Fibroblast of skin of right quadriceps (primary cell): ENCODE data around the gene MYOCD.
A peak's percentile ranks its signal among the peaks of the same experiment; 100 is the strongest.
"Not testable (repeated sequence)": the region's sequence is repeated elsewhere in the genome, so short reads cannot be mapped to it uniquely, and the experiment has no call there.

Experiments
- DNase-seq: peaks from one replicate; pipeline ENCODE4 v3.0.0-alpha.2; 2013

Gene MYOCD

DNA sequence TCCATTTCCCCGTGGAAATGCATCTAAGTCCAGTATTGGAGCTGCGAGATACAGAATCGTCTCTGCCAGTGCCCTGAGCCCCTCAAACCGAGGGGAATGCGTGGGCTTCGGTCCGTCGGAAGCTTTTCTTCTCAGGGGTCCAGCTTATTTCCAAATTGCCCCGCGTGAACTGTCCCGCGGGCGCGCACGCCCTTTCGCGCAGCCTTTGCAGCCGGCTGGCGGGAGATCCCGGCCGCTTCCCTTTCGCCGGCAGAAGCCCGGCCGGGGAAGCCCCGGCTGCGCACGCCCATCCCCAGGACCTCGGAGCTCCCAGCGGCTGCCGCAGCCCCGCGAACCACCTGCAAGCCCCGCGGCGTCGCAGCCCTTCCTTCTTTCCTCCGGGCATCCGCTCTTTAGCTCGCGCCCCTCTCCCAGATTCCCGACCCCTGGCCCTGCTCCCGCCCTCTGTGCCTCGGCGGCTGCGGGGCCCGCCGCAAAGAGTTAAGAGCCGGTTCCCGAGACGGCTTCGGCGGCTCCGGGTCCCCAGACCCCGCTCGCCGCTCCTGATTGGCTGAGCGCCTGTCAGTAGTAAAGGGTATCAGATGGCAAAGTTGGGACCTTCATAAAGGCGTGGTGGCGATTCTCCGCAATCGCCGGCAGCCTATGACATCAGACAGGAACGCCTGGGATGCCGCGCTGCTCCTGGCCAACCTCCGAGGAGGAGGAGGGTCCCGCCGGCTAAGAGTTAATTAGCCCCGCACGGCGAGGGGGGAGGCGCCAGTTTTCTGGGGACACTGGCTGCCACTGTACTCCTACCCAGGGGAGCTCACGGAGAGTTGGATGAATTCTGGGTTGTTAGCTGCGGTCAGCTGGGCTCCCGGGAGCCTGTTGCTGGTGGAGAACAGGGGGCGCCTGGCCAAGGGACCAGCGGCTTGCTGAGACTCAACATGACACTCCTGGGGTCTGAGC is at the start of gene MYOCD:
Gene MYOCD (plus strand): TSS at position 628 of the 948 bp plus-strand sequence. CDS start 299 bp downstream, at position 927.
- peak; percentile 57 for DNase-seq

DNA sequence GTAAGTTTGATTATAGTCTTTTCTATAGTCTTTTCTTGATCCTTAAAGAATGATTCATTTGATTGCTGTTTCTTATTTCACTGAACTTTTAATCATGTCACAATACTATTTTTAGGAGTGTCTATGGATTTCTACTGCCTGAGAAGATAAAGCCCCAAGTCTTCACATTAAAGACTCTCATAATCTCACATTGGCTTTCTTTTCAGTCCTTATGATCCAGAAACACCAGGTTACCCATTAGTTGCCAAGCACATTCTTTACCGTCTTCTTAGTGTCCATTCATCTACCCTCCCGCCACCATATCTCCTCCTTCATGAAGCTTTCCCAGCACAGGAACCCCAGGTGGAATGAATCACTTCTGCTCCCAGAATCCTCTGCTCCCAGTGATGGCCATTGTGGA is 49.5 kb upstream of the MYOCD start:
- DNase-seq, result no peak

- DNase-seq, result peak; percentile 94
These were observed 47.1 kb upstream of the MYOCD start for GRCh38 chr17:12618557-12618956.

- peak; percentile 61 for DNase-seq
These were observed 46.1 kb upstream of the MYOCD start for GRCh38 chr17:12619459-12620199.

DNA sequence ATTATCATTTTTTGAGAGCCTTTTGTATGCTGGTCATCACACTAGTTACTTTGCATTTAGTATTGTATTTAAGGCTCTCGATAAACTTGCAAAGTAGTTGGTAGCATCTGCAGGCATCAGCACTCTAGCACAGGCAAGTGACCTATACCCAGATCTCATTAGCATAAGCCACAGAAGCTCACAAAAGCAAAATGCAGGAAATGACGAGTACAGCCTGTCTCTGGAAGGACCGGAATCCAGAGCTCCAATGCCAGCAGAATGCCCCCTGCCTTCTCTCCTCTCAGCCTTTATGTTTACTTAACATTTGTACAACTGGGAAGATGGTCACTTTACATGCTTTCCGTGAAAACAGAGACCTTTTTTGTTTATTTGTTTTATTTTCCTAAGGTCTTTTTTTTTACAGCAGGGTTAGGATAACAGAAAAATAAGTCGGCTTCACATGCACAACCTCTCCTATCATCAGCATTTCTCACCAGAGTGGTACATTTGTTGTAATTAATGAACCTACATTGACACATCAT is 45.4 kb upstream of the MYOCD start:
- DNase-seq, result peak; percentile 57

DNA sequence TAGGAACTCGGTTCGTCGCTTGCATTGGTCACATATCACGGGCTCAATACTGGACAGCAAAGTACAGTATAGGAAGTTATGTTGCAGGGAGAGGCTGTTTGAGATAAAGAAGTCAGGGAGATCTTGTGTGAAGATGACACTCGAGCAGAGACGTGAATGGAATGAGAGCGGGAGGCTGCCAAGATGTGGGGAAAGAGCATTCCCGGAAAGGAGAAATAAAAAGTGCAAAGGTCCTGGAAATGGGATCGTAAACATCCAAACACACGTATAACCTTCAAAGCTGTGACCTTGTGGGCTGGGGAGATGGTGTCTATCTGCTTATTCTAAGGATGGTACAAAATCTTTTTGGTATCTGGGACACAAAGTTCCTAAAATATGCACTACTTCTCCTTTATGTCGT is 43.0 kb upstream of the MYOCD start:
- peak; percentile 48 for DNase-seq

DNA sequence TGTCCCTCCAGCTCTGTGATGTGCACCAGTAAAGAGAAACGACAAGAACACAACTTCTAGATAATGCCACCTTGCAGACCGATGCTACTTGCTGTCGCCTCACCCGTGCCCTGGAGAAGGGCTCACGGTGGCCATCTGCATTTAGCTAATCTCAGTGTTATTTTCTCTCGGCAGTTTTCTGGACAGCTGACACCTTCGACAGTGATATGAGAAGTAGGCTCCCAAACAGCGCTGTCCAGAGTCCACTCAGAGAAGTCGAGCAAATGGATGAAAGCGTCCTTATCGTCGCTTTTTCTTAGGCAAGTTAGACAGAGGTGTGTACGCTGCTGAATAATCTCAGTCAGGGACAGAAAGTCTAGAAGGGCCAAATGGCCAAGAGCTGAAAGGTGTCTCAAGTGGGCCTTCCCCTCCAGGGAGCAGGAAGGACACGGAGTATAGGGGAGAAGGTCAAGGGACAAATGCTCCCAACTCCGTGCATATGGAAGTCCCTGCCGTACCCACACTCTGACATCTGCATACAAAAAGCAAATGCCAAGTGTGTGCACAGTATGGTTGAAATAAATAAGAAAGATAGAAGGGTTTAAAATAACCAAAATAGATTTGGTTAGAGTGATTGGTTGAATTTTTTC is 42.4 kb upstream of the MYOCD start:
- no peak for DNase-seq

- peak; percentile 60 for DNase-seq
These were observed 41.5 kb upstream of the MYOCD start for GRCh38 chr17:12624211-12624610.

DNA sequence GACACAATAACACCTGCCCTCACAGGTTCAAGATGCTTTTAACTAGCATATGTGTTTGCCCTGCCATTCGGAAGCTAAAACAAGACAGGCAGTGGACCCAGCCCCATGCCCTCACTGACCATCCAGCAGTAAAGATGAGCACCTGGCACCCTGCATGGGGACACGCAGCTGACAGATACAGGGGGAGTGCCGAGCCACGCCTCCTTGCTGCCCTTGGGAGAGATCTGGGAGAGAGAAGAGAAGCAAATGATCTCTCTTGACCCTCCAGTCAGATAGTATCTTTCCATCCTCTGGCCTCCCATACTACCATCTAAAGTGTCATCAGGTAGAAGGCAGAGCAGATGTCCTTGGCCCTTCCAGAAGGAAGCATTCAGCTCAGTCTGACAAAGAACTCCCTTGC is 40.6 kb upstream of the MYOCD start:
- no peak for DNase-seq

GRCh38 chr17:12627177-12627629 is 38.5 kb upstream of the MYOCD start:
- DNase-seq, result peak; percentile 91

- peak; percentile 62 for DNase-seq
These were observed 37.8 kb upstream of the MYOCD start for GRCh38 chr17:12627781-12628451.

- peak; percentile 24 for DNase-seq
These were observed 34.6 kb upstream of the MYOCD start for GRCh38 chr17:12631076-12631475.

DNA sequence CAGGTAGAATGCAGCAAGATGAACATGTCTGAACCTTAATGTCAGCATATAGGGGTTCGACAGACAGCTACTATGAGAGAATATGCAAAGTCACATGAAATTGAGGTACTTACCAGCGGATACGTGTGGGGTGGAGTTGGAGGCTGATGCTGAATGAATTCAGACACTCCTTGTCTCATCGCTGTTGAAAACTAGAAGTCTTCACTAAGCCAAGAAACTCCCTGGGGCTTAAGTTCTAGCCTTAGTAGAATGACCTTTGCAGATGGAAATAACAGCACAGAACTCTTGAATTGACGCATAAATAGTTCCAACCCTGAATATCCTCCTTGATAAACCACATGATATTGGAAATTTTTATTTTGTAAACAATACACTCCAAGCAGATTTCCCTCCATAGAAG is 32.9 kb upstream of the MYOCD start:
- no peak for DNase-seq

- no peak for DNase-seq
These were observed 30.8 kb upstream of the MYOCD start for GRCh38 chr17:12634789-12635414.

- not testable (repeated sequence) for DNase-seq
These were observed 29.7 kb upstream of the MYOCD start for GRCh38 chr17:12635996-12636395.

GRCh38 chr17:12637015-12637414 is 28.7 kb upstream of the MYOCD start:
- DNase-seq, result peak; percentile 96

- DNase-seq, result no peak
These were observed 27.7 kb upstream of the MYOCD start for GRCh38 chr17:12637745-12638651.

DNA sequence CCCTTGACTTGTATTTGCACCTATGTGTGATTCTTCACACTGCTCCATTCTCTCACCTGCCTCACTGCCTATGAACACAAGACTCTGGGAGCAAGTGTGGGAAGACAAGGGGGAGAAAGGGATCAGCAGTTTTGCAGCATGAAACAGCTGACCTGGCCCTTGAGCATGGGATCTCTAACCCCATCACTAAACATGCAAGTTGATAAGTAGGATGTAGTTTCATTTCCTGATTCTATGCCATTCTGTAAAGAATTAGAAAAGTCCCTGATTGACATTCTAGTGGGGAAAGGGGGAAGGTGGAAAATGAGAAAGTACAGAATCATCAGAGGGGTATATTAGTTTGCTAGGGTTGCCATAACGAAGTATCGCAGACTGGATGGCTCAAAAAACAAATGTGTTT is 25.3 kb upstream of the MYOCD start:
- no peak for DNase-seq

- DNase-seq, result no peak
These were observed 24.6 kb upstream of the MYOCD start for GRCh38 chr17:12641084-12641483.

DNA sequence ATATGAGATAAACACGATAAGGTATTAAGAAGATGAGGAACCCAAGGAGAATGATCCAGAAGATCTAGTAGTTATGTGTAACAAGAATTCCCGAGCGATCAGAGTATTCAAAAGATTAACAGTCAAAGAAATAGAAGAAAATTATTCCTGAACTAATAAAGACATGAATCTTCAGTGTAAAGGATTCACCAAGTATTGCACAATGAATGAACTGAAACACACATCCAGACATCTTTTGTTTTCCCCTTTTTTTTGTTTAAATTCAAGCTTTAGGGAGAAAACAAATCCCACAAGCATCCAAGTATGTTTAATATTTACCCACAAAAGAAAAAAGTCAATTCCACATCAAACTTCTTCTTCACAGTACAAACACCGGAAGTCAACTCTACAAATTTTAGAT is 23.7 kb upstream of the MYOCD start:
- DNase-seq, result no peak

DNA sequence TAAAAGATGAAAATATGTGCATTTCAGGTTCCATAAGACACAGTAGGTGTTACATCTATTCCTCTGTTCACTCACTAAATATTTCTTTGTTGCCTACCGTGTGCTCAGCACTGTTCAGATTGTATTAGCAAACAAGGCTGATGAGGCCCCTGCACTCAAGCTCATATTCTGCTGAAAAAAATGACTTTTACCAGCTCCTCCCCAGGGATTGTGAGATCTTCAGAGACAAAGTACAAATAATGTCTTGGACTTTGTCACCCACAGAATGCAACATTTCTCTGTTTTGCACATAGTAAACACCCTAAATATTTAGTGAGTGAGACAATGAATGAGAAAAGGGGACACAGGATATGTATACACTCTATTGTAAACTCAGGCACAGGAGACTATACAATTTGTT is 21.9 kb upstream of the MYOCD start:
- no peak for DNase-seq
